ENCODE results near the gene WDFY4. TPM values are rescaled to one million over a fixed set of nuclear protein-coding genes. Genes with fewer than 3 reads are reported as not detected.

Gene WDFY4
- total and polyA plus RNA-seq, 11 donors: 0.46 to 19.8 (median 1.0) TPM

- Histone ChIP-seq H3K27ac (peak overlapping the region in 7 of 12 donors; percentile 33 to 70 (median 54)), H3K27me3 (no peaks in the 10 kb centered on the region), H3K36me3 (peaks cover 0 to 6% (median 0%) of the 10 kb centered on the region in 9 donors), H3K4me3 (no peak overlapping the region), H3K9me3 (peaks cover 0 to 14% (median 2%) of the 10 kb centered on the region in 12 donors), H3K4me1 (peaks cover 0 to 53% (median 23%) of the 10 kb centered on the region in 12 donors)
- ATAC-seq (peak; percentile 75 to 81 (median 78)), DNase-seq (no peak)
- TF ChIP-seq POLR2A (IDR thresholded peaks at IDR 0.05) (no peak), CTCF (IDR thresholded peaks at IDR 0.05) (no peak)
- intact Hi-C loops (cut with DNase I): no loop called here
- WGBS, 4 donors: 46 to 56% (median 51%) methylated on average over 3 of the region's 3 CpGs
These were observed 27.2 kb downstream of the WDFY4 start for GRCh38 chr10:48711830-48712229.

- H3K9me3 ChIP-seq: peaks cover 0 to 14% (median 2%) of the 10 kb centered on the region in 12 donors
- peak in 1 of 4 donors; percentile 50 for ATAC-seq
These were observed 29.4 kb downstream of the WDFY4 start for GRCh38 chr10:48714088-48714487.

GRCh38 chr10:48716416-48716815, 31.7 kb downstream of the WDFY4 start:
- 71 to 77% (median 76%) methylated on average over 4 of the region's 4 CpGs for WGBS, 4 donors
- DNase-seq (no peak), ATAC-seq (no peak)
- H3K9me3 ChIP-seq: peaks cover 0 to 14% (median 2%) of the 10 kb centered on the region in 12 donors
- H3K36me3 ChIP-seq: no peaks in the 10 kb centered on the region
- H3K27ac ChIP-seq: no peak overlapping the region
- no peak overlapping the region for H3K4me3 ChIP-seq
- H3K27me3 ChIP-seq: no peaks in the 10 kb centered on the region
- TF ChIP-seq POLR2A (IDR thresholded peaks at IDR 0.05) (no peak), CTCF (IDR thresholded peaks at IDR 0.05) (no peak)
- intact Hi-C loops (cut with DNase I): no loop called here
- H3K4me1 ChIP-seq: peaks cover 0 to 21% (median 6%) of the 10 kb centered on the region in 12 donors

More at GRCh38 chr10:48714088-48714487, 29.4 kb downstream of the WDFY4 start:
- Histone ChIP-seq H3K36me3 (peaks cover 0 to 6% (median 0%) of the 10 kb centered on the region in 9 donors), H3K4me1 (peaks cover 0 to 35% (median 12%) of the 10 kb centered on the region in 12 donors), H3K4me3 (no peak overlapping the region), H3K27ac (peak overlapping the region in 1 of 12 donors; percentile 2), H3K27me3 (no peaks in the 10 kb centered on the region)
- intact Hi-C loops (cut with DNase I): no loop called here
- no peak for DNase-seq
- no peak for TF ChIP-seq CTCF (IDR thresholded peaks at IDR 0.05)
- no peak for TF ChIP-seq POLR2A (IDR thresholded peaks at IDR 0.05)

- no peaks in the 10 kb centered on the region for H3K9me3 ChIP-seq
- intact Hi-C loops (cut with DNase I): no loop called here
- H3K4me1 ChIP-seq: peaks cover 0 to 12% (median 0%) of the 10 kb centered on the region in 12 donors
- TF ChIP-seq POLR2A (IDR thresholded peaks at IDR 0.05) (no peak), CTCF (IDR thresholded peaks at IDR 0.05) (no peak)
- no peak overlapping the region for H3K4me3 ChIP-seq
- H3K36me3 ChIP-seq: peaks cover 0 to 5% (median 0%) of the 10 kb centered on the region in 9 donors
- DNase-seq (no peak), ATAC-seq (no peak)
- no peak overlapping the region for H3K27ac ChIP-seq
- 70 to 79% (median 72%) methylated on average over 5 of the region's 5 CpGs for whole genome bisulfite sequencing, 4 donors
- no peaks in the 10 kb centered on the region for H3K27me3 ChIP-seq
These were observed 35.9 kb downstream of the WDFY4 start for GRCh38 chr10:48720611-48721010.
